NCI-H1694 treated with DMSO at 0.1 percent for 48 hours (cell line): ENCODE measurements around the gene TMUB2.
A peak's percentile ranks its signal among the peaks of the same experiment; 100 is the strongest.
"Not testable (repeated sequence)": the region's sequence is repeated elsewhere in the genome, so short reads cannot be mapped to it uniquely, and the experiment has no call there.

Source experiments
- DNase-seq: peaks from one replicate; lab custom pipeline; 2025; lab: John Stamatoyannopoulos, UW

The TMUB2 gene

DNA sequence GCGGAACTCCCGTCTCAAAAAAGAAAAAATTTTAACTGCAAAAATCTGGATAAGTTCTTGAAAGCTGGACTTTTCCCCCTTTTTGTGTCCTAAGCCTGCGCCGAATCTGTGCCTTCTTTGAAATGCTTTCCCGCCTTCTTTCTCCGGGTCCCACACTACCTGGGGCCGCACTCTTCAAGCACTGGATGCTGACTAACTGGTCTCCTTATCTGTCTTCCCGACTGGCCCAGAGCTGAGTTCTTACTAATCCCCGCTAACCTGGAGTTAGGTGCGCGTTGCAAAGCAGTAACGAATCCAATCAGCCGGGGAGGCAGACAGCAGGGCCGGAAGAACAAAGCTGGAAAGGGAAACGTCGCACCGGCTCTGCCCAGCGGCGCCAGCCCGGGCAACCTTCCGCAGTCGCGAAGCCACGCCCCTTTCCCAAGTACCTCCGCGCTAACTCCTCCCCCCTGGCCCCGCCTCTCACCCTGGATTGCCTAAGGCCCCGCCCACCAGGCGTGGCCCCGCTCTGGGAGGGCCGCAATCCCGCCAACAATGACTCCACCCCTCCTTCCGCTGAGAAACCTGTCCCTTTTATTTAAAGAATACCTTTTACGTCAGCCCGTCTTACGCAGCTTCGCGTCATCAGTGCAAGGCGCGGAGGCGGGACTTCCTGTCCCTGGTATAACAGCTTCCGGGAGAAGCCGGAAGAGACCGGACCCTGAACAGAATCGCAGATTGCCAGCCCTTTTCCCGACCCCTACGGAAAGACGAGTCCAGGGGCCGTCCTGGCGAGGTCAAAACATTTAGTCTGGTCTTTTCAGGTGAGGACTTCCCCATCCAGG is at the start of gene TMUB2:
Gene TMUB2, plus strand, starts transcription at position 666 of the 824 bp plus-strand sequence. CDS start 737 bp downstream, outside the sequence.
- peak; percentile 99 for DNase-seq

DNA sequence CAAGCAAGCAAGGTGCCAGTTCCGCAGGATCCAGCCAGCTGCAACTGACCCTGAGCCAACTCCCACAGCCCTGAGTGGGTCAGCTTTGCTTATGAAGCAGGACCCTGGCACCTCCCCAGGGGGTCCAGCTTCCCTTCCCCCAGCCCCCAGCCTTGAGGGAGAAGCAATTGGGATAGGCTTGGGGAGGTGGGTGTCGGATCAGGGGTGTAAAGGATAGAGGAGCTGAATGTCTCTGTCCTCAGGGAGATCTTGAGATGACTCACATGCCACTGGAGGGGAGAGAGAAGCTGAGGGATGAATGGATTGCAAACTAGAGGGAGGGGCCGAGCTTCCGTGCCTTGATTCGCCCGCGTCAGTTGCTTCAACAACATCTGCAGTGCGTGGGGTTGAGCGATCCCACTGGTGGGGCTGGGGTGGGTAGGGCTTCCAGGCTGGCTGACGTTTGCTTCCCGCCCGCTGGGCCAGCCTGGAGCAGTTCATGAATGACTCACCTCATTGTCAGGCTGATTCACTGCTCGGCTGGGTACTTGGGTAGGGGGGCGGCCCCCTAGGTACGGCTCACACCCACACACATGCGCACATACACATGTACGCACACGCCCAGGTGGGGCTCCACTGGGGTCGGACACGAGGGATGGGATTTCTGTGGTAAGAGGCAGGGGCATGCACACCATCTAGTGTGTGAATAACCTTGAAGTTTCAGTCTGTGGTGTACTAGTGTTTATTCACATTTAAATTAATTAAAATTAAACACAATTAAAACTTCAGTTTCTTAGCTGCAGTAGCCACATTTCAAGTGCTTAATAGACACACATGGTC is 48.7 kb upstream of the TMUB2 start:
- peak; percentile 65 for DNase-seq

DNA sequence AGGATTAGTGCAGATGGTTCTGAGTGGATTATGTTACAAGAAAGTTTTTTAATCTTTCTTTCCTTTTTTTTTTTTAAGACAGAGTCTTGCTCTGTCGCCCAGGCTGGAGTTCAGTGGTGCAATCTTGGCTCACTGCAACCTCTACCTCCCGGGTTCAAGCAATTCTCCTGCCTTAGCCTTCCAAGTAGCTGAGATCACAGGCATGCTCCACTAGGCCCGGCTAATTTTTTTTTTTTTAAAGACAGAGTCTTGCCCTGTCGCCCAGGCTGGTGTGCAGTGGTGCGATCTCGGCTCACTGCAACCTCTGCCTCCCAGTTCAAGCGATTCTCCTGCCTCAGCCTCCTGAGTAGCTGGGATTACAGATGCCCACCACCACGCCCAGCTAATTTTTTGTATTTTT is 42.9 kb upstream of the TMUB2 start:
- not testable (repeated sequence) for DNase-seq

DNA sequence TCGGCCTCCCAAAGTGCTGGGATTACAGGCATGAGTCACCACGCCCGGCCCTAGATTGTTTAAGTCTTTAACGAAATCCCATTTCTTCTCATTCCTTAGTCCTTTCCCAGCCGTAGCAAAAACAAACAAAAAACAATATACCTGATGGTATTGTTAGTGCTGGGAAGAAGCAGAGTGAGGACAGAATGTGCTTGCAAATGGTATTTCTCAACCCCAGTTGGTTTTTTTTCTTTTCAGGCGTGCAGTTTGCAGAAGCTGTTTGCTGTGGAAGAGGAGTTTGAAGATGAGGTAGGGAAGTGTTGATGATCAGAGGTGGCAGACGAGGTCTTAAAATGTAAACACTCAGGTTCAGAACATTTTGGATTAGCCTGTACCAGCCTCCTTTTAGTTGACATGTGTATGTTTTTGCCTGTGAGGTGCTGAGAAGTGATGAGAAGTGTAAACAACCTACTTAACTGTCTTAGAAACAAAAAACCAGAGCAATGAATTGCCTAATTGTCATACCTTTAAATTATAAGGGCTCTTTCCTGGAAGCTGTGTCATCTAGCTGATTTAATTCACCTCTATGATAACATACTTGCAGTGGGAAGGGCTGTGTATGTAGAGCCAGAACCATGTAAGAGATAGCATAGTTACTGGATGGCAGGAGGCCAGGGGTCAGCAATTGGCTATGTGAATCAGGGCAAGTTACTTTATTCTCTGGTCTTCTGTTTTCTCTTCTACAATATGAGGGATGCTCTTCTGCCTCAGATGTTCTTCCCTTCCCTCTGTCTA is 41.6 kb upstream of the TMUB2 start:
- DNase-seq = no peak

DNA sequence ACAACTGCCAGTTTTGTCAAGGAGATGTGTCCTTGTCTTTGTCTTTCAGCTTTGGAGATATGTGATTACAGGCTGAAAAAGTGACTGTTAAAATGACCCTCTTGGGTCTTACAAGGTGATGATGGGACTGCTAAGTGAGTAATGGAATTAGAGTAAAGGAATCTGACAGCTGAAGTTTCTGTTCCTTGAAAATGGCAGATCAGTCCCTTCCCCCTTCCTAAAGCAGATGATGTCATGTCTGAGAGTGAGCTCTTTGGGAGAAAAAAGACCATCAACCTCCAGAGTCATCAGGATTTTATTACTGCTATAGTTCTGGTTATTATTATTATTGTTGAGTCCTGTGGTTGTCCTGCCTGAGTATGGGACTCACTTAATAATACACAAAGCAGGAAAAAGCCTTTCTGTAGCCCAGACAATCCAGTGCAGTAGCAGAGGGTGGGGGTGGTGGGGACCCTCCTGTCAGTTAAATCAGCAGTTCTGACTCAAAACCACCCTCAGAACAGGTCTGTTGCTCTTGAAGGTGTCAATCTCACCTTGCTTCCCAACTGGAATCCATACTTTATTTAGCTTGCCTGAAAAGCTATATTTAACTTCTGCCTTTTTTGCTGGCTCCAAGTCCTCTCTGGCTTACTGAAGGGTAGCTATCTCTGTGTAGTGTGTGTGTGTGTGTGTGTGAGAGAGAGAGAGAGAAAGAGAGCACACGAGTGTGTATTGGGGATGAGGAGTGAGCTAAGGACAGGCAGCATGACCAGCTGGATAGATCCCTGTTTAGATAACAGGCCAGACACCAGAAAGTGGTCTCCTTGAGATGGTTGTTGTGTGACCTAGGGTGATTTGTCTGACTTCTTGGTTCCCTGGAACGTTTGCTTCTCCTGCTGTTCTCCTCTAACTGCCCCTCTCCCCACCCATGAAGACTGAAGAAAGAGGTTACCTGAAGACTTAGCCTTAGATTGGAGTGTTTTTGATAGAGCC is 40.1 kb upstream of the TMUB2 start:
- no peak for DNase-seq

DNA sequence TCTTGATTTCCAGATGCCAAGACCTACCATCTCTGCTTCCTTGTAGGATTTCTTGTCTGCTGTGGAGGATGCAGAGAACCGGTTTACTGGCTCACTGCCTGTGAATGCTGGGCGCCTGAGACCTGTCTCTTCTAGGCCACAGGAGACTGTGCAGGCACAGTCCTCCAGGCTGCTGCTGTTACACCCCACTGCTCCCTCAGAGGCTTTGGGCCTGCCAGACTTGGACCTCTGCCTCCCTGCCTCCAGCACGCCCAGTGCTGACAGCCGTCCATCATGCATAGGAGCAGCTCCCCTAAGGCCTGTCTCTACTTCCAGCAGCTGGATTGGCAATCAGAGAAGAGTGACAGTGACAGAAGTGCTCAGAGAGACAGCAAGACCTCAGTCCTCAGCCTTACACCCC is 39.0 kb upstream of the TMUB2 start:
- no peak for DNase-seq

DNA sequence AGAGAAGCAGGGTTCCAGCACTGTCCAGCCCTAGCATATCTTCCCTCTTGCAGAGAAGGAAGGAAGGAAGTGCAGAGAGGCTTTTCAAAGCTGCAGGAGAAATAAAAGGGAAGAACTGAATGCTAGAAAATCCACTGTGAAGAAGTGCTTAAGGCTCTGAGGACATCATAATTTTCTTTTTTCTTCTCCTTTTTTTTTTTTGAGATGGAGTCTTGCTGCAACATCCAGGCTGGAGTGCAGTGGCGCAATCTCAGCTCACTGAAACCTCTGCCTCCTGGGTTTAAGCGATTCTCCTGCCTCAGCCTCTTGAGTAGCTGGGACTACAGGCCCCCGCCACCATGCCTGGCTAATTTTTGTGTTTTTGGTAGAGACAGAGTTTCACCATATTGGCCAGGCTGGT is 37.7 kb upstream of the TMUB2 start:
- not testable (repeated sequence) for DNase-seq

DNA sequence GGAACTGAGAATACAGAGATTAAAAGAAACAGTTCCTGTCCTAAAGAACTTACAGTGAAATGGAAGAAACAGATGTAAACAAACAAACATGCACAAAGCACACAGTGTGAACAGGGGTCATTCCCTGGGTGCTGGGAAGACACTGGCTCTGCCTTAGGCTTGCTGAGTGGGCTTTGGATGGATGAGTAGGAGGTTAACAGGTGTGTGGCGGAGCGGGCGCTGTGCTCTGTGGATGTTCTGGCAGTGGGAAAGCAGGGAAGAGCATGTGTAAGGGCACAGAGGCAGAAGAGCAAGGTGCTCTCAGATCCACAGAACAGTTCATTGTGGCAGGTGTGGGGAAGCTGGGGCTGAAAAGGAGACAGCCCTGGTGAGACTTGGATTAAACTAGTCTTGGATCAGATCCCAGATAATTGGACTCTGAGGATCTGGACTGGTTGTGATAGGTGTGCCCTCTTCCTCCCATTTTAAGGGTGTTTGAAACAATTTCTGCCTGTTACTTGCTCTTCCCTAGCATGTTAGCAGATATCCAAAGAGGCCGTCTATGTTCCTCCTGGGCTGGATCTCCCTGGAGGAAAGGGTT is 36.9 kb upstream of the TMUB2 start:
- DNase-seq = no peak

DNA sequence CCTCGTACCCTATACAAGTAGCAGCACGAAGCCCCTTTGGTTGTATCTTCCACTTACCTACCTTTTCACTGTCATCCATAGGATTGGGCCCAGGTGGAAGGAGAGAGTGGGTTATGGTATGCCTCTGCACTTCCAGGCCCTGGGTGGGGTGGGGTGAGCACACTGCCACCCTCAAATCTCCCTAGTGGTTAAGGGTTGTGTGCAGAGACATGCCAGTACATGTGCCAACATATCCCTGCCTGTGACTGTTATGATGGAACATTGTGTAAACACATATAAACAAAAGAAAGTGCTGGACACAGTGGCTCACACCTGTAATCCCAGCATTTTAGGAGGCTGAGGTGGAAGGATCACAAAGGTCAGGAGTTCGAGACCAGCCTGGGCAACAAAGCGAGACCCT is 33.9 kb upstream of the TMUB2 start:
- DNase-seq = no peak

DNA sequence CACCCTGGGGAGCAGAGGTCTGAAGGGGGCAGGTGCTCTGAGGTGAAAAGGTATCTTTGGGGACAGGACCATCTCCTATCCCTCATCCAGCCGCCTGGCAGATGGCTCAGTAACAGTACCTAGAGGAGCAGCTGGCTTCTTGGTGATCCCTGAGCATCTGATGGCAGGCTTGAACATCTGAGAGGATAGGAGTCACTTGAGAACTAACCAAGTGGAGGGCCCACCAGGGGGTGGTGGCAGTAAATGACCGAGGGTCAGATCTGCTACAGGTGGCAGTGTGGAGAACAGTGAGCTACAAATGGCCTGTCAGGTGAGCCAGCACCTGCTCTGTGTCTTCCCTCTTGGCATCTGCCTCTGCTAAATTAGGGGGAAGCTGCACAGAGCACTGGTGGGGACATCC is 31.3 kb upstream of the TMUB2 start:
- no peak for DNase-seq

DNA sequence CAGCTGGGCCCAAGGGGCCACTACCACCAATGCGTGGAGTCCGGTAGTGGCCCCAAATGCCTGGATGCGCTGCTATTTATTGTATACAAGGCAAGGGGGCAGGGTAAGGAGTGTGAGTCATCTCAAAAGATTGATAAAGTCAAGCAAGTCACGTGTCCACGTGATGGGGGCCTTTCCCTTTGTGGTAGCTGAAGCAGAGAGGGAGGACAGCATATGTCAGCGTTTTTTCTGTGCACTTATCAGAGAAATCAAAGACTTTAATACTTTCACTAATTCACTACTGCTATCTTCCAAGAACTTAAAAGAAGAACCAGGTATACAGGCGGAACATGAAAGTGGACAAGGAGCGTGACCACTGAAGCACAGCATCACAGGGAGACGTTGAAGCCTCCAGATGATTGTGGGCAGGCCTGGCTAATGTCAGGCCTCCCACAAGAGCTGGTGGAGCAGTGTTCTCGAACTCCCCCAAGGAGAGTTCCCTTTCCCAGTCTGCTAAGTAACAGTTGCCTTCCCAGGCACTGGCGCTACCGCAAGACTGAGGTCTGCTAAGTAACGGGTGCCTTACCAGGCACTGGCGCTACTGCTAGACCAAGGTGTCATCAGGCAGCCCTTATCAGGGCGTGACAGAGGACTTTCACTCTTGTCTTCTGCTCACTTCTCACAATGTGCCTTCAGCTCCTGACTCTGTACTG is 27.1 kb upstream of the TMUB2 start:
- DNase-seq = no peak

DNA sequence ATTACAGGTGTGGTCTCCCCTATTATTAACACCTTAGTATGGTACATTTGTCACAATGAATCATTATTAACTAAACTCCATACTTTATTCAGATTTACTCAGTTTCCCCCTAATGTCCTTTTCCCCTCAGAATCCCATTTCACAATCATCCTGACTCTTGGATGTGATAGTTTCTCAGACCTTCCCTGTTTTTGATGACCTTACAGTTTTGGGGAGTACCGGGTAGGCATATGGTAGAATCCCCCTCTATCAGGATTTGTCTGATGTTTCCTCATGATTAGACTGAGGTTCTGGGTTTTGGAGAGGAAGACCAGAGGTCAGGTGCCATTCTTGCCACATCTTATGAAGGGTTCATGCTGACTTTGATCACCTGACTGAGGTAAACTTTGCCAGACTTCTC is 22.3 kb upstream of the TMUB2 start:
- no peak for DNase-seq

DNA sequence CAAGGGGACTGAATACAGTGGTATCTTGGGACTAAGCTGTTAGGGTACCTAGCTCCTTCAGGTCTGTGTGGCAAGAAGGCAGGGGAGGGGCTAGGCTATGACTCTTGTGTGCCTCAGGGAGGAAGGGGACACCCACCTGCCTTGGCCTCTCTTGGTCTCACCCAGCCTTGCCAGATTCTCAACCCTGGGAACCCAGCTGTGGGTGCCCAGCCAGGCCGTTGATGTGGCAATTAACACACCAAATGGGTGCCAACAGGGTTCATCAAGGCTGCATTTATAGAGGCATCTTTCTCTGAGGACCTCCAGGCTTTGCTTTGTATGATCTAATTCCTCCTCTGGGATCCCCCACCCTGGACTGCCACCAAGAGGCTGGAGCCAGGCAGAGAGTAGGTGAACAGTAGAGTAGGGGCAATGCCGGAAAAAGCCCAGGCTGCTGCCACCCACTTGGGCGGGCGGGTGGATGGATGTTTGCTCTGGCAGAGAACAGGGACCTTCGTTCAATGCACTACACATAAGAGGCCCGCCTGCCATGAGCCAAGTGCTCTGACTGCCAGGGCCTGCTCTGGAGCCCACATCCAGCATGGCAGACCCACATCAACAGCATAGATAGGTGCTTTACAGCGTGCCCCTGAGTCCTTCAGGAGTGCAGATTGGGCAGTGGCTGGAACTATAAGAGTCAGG is 19.5 kb upstream of the TMUB2 start:
- DNase-seq = no peak

DNA sequence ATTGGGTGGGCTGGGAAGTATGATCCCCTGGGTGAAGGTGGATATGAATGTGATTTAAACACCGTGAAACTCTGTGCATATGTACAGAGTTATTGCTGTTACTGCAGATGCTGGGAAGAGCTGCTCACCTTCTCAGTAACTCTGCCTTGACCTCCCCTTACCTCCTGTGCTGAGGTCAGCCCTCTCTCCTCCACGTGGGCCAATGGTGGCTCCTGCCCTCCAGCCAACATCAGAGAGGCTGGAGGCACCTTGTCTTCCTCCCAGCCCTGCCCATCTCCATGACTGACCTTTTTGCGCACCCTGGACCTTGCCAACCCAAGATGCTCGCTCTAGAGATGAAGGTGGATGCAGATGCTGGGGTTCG is 16.7 kb upstream of the TMUB2 start:
- DNase-seq = no peak

DNA sequence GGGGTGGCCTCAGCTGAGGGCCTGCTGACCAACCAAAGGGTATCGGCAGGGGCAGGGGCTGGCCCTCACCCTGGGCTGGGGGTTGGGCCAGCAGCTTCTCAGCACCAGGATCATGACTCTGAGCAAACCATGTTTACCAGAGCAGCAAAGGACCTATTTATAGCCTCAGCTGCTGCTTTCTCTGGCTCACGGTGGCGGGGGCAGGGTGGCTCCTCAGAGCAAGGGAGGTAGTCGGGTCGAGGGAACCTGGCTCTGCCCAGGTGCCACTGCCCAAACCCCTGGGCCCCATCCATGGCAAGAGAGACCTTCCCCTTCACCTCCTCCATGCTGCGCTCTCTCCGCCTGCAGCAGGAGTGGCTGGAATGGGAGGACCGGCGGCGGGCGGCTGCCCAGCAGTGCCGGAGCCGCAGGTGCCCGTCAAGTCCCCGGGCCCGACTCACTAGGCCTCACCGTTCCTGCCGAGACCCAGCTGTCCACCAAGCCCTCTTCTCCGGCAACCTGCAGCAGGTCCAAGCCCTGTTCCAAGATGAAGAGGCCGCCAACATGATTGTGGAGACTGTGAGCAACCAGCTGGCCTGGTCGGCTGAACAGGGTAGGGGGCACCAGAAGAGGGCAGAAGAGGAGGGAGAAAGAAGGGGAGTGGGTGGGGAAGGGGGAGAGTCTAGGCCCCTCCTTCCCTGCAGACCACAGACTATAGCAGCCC is 16.1 kb upstream of the TMUB2 start, which contains the start of gene ASB16:
Gene ASB16, plus strand, starts transcription at position 206 of the 703 bp plus-strand sequence. Its CDS starts 86 bp downstream, at position 292.
- peak; percentile 26 for DNase-seq

DNA sequence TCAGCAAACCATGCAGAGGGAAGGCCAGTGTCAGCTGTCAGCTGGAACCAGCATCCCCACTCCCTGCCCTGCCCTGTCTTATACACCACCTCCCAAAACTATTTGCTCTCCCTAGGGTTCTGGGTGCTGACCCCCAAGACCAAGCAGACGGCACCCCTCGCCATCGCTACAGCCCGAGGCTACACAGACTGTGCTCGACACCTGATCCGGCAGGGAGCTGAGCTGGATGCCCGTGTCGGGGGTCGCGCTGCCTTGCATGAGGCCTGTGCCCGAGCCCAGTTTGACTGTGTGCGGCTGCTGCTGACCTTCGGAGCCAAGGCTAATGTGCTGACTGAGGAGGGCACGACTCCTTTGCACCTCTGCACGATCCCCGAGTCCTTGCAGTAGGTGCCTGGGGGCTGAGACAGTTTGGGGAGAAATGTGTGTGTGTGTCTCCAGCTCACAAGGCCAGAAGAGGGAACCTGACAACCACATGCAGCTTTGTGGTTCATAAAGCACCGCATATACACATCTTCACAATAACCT is 14.8 kb upstream of the TMUB2 start:
- no peak for DNase-seq

DNA sequence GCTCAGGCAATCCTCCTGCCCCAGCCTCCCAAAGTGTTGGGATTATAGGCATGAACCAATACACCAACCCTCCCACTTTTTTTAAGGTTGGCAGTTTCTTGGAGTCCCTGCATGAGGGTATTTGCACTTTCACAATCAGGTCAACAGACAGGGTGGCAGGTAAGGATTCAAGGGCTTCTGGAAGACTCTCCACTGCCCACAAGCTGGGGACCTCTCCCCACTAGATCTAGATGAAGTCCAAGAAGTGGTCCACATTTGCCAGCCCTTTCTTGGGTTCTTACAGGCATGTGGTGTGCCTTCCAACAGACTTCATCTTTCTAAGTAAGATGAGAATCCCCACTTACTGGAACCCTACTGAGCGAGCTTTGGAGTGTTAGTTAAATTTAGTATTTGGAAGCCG is 12.3 kb upstream of the TMUB2 start:
- DNase-seq = no peak

DNA sequence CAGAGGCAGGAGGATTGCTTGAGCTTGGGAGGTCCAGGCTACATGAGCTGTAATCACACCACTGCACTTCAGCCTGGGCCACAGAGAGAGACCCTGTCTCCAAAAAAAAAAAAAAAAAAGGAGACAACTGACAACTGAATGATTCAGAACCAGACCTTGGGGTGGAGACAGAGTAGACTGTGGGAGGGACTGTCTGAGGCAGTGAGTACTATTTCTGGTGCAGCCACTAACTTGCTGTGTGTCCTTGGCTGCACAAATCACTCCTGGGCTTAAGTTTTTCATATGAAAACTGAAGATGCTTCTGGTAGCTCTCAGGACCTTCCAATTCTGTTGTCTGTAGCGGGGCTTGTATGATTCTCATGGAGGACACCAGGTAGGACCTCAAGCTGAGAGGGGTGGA is 10.5 kb upstream of the TMUB2 start:
- no peak for DNase-seq
